Panc1 (cell line): ENCODE data around the gene ATP8B1. TPM values are rescaled to one million over a fixed set of nuclear protein-coding genes. Genes with fewer than 3 reads are reported as not detected.

Experiments used
- total RNA-seq: library from RNA; stranded (reverse); gene quantifications from one replicate; pipeline ENCODE4 v1.2.1, GENCODE V29; 2021; ENCODE audit not compliant: unreplicated experiment

ATP8B1 gene
- total RNA-seq, 1 experiment from 2014 or later, result 12.5 TPM

Other genes with a start within 250 kb of the ATP8B1 start
- gene FECH, start 216.6 kb downstream of the ATP8B1 start, total RNA-seq, result 25.2 TPM
- 121 TPM for gene NARS1, start 181.5 kb downstream of the ATP8B1 start, total RNA-seq
- gene NEDD4L, start 240.9 kb upstream of the ATP8B1 start, total RNA-seq, result 42.9 TPM